ENCODE results near the gene SHISAL2A.

DNA sequence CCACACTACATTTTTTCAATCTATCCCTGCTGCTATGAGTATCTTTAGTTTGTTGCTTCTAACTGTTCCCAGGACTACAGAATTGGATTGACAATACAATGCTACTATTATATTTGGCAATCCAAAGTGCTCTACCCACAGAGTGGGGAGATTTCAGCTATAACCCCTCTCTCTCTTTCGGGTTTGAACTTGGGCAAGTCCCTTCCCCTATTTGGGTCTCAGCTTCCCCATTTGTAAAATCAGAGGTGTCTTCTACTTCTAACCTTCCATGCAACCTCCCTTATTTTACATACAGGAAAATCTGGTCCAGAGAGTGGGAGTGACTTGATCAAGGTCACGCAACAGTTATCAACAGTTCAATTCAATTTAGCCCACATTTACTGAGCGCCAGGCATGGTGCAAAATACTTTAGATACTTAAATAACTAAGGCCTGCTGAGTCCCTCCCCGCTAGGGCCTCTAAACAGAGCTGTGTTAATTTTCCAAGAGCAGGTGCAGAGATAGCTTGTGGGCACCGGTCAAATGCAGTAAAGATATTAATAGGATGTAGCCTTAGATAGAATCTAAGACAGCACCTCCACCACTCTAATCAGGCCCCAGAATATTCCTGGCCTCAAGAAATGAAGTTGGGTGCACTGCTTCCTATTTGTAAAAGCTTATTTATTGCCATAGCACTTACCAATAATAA, 40.2 kb upstream of the SHISAL2A start:
- TF ChIP-seq, protein P1, sequence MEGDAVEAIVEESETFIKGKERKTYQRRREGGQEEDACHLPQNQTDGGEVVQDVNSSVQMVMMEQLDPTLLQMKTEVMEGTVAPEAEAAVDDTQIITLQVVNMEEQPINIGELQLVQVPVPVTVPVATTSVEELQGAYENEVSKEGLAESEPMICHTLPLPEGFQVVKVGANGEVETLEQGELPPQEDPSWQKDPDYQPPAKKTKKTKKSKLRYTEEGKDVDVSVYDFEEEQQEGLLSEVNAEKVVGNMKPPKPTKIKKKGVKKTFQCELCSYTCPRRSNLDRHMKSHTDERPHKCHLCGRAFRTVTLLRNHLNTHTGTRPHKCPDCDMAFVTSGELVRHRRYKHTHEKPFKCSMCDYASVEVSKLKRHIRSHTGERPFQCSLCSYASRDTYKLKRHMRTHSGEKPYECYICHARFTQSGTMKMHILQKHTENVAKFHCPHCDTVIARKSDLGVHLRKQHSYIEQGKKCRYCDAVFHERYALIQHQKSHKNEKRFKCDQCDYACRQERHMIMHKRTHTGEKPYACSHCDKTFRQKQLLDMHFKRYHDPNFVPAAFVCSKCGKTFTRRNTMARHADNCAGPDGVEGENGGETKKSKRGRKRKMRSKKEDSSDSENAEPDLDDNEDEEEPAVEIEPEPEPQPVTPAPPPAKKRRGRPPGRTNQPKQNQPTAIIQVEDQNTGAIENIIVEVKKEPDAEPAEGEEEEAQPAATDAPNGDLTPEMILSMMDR (IDR thresholded peaks at IDR 0.05) = no peak
- TF ChIP-seq POLR2A (IDR thresholded peaks at IDR 0.05) = no peak

All from lower leg skin (tissue), 3 donors.